ENCODE data around the gene BAHCC1.

DNA sequence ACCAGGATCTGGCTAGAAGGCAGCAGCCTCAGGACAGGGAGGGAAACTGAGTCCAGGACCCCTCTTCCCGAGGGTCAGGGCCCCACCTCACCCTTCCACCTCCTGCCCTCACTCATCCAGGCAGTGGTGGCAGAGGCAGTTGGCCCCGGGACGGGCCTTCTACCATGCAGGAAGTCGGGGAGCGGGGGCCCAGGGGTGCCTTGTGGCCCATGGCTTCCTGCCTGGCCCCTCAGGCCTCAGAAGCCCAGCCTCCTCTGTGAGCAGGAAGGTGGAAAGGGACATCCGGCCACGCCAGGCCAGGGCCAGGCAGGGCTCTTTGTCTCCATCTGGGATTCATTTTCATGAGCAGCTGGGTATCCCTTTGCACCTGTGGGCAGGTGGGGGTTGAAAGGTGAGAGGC is 58.5 kb downstream of the BAHCC1 start:
- TF ChIP-seq CTCF (IDR thresholded peaks at IDR 0.05; ENCODE audit: extremely low read depth in 1 of 2, insufficient read depth in 1 of 2, low read depth in 1 of 2, low read length in 2 of 2) (no peak), POLR2A (IDR thresholded peaks at IDR 0.05; ENCODE audit: low read depth, low read length) (no peak), EZH2 (IDR thresholded peaks at IDR 0.05; ENCODE audit: borderline replicate concordance, low read depth, low read length, severe bottlenecking) (no peak), JUN (IDR thresholded peaks at IDR 0.05; ENCODE audit: borderline replicate concordance, insufficient read depth, insufficient read length, low read depth) (no peak), POLR2AphosphoS5 (IDR thresholded peaks at IDR 0.05; ENCODE audit: insufficient read depth, low read depth, low read length) (no peak), MYC (IDR thresholded peaks at IDR 0.05; ENCODE audit: low read depth, low read length) (no peak), FOS (IDR thresholded peaks at IDR 0.05; ENCODE audit: borderline replicate concordance, insufficient read depth, low read length) (no peak)
- TF ChIP-seq, protein P1, sequence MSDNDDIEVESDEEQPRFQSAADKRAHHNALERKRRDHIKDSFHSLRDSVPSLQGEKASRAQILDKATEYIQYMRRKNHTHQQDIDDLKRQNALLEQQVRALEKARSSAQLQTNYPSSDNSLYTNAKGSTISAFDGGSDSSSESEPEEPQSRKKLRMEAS (IDR thresholded peaks at IDR 0.05; ENCODE audit: insufficient read depth, insufficient read length) = no peak

Data from endothelial cell of umbilical vein (primary cell).